ENCODE data around the gene RASA4B. TPM values are rescaled to one million over a fixed set of nuclear protein-coding genes. Genes with fewer than 3 reads are reported as not detected.

RASA4B gene
- total and polyA plus RNA-seq, 2 donors (not counting 3 experiments of a cell fraction or from before 2014, with no cell fraction given): 3.2 to 9.8 TPM

GRCh38 chr7:102473271-102473991, 44.1 kb downstream of the RASA4B start:
- dilution Hi-C loops (cut with MboI; ENCODE audit: extremely low pct_ligation_motif_present, low sequenced_read_pairs): no loop called here

GRCh38 chr7:102472126-102473041, 45.2 kb downstream of the RASA4B start:
- Histone ChIP-seq H2AFZ (ENCODE audit: low read depth, low read length) (no peak overlapping the region), H3K9me1 (replicated peaks; ENCODE audit: control insufficient read depth, extremely low read depth, insufficient read depth, low read length) (no peaks in the 10 kb centered on the region), H3K4me1 (ENCODE audit: control insufficient read depth, extremely low read depth, insufficient read depth, low read length) (no peaks in the 10 kb centered on the region), H4K20me1 (replicated peaks; ENCODE audit: control insufficient read depth, extremely low read depth, insufficient read depth, low read length) (no peaks in the 10 kb centered on the region), H3K27me3 (ENCODE audit: control insufficient read depth in 2 of 2, insufficient read depth in 2 of 2, low read length in 2 of 2) (no peaks in the 10 kb centered on the region), H3K9me3 (replicated peaks; ENCODE audit: control insufficient read depth, insufficient read depth, low read length) (no peaks in the 10 kb centered on the region), H3K36me3 (ENCODE audit: control insufficient read depth in 2 of 2, extremely low read depth in 1 of 2, insufficient read depth in 2 of 2, low read length in 2 of 2) (peaks cover 2 to 22% of the 10 kb centered on the region in 2 experiments), H3K4me3 (replicated peaks in 1 of 3; ENCODE audit: insufficient read depth in 1 of 3, low read depth in 1 of 3, low read length in 3 of 3) (no peak overlapping the region), H3K4me2 (ENCODE audit: insufficient read depth, low read length) (no peak overlapping the region), H3K27ac (ENCODE audit: insufficient read depth, low read depth, low read length) (no peak overlapping the region), H3K79me2 (ENCODE audit: control insufficient read depth, insufficient read depth, low read length) (no peaks in the 10 kb centered on the region), H3K9ac (replicated peaks; ENCODE audit: extremely low read depth, insufficient read depth, low read length) (no peak overlapping the region)
- BruUV-seq (replicated peaks): no TSS peak
- no peak for DNase-seq (ENCODE audit: low read depth, low spot score)
- intact Hi-C loops (cut with micrococcal nuclease) (no loop called here), dilution Hi-C loops (cut with MboI; ENCODE audit: extremely low pct_ligation_motif_present, low sequenced_read_pairs) (no loop called here)
- ChIA-PET CTCF (no interaction called here), POLR2A (no interaction called here)
- no peak for FAIRE-seq
- no peak for TF ChIP-seq EZH2 (IDR thresholded peaks at IDR 0.05; ENCODE audit: borderline replicate concordance, low read depth, low read length, severe bottlenecking)
- TF ChIP-seq GATA2 (IDR thresholded peaks at IDR 0.05; ENCODE audit: insufficient read depth, insufficient read length, low read depth, low read length): no peak
- no peak for TF ChIP-seq FOS (IDR thresholded peaks at IDR 0.05; ENCODE audit: borderline replicate concordance, insufficient read depth, low read length)
- no peak for TF ChIP-seq JUN (IDR thresholded peaks at IDR 0.05; ENCODE audit: borderline replicate concordance, insufficient read depth, insufficient read length, low read depth)
- TF ChIP-seq MYC (IDR thresholded peaks at IDR 0.05; ENCODE audit: low read depth, low read length): no peak
- TF ChIP-seq POLR2A (IDR thresholded peaks at IDR 0.05; ENCODE audit: low read depth, low read length): no peak
- no peak for TF ChIP-seq CTCF (IDR thresholded peaks at IDR 0.05; ENCODE audit: extremely low read depth in 1 of 2, insufficient read depth in 1 of 2, low read depth in 1 of 2, low read length in 2 of 2)
- TF ChIP-seq POLR2AphosphoS5 (IDR thresholded peaks at IDR 0.05; ENCODE audit: insufficient read depth, low read depth, low read length): no peak
- TF ChIP-seq MAX (IDR thresholded peaks at IDR 0.05; ENCODE audit: insufficient read depth, insufficient read length): no peak

More at GRCh38 chr7:102473271-102473991, 44.1 kb downstream of the RASA4B start:
- Histone ChIP-seq H3K36me3 (ENCODE audit: control insufficient read depth in 2 of 2, extremely low read depth in 1 of 2, insufficient read depth in 2 of 2, low read length in 2 of 2) (peaks cover 2 to 20% of the 10 kb centered on the region in 2 experiments), H3K27me3 (ENCODE audit: control insufficient read depth in 2 of 2, insufficient read depth in 2 of 2, low read length in 2 of 2) (no peaks in the 10 kb centered on the region), H4K20me1 (replicated peaks; ENCODE audit: control insufficient read depth, extremely low read depth, insufficient read depth, low read length) (no peaks in the 10 kb centered on the region), H3K4me1 (ENCODE audit: control insufficient read depth, extremely low read depth, insufficient read depth, low read length) (no peaks in the 10 kb centered on the region), H3K79me2 (ENCODE audit: control insufficient read depth, insufficient read depth, low read length) (peaks cover 2% of the 10 kb centered on the region), H3K9me1 (replicated peaks; ENCODE audit: control insufficient read depth, extremely low read depth, insufficient read depth, low read length) (no peaks in the 10 kb centered on the region), H3K9ac (replicated peaks; ENCODE audit: extremely low read depth, insufficient read depth, low read length) (no peak overlapping the region), H3K27ac (ENCODE audit: insufficient read depth, low read depth, low read length) (no peak overlapping the region), H3K9me3 (replicated peaks; ENCODE audit: control insufficient read depth, insufficient read depth, low read length) (no peaks in the 10 kb centered on the region), H3K4me3 (replicated peaks in 1 of 3; ENCODE audit: insufficient read depth in 1 of 3, low read depth in 1 of 3, low read length in 3 of 3) (no peak overlapping the region), H2AFZ (ENCODE audit: low read depth, low read length) (no peak overlapping the region), H3K4me2 (ENCODE audit: insufficient read depth, low read length) (no peak overlapping the region)
- TF ChIP-seq FOS (IDR thresholded peaks at IDR 0.05; ENCODE audit: borderline replicate concordance, insufficient read depth, low read length): no peak
- no peak for TF ChIP-seq MYC (IDR thresholded peaks at IDR 0.05; ENCODE audit: low read depth, low read length)
- no peak for TF ChIP-seq GATA2 (IDR thresholded peaks at IDR 0.05; ENCODE audit: insufficient read depth, insufficient read length, low read depth, low read length)
- no peak for DNase-seq (ENCODE audit: low read depth, low spot score)
- intact Hi-C loops (cut with micrococcal nuclease): no loop called here
- FAIRE-seq: no peak
- no TSS peak for BruUV-seq (replicated peaks)
- ChIA-PET CTCF (no interaction called here), POLR2A (no interaction called here)

Measured in endothelial cell of umbilical vein (primary cell).